ENCODE results near the gene PES1.
A peak's percentile ranks its signal among the peaks of the same experiment; 100 is the strongest.

The PES1 gene

DNA sequence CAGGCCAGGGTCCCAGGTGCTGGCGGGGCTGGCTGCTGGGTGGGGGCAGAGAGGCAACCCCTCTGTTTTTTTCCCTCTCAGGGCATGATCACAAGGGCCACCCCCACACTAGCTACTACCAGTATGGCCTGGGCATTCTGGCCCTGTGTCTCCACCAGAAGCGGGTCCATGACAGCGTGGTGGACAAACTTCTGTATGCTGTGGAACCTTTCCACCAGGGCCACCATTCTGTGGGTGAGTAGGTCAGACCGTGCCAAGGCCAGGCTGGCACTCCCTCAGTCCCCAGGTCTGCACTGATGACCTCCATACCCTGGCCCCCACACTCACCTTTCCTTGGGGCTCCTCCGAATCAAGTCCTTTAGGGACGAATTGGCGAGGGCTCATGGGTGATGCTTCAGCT, 22.6 kb upstream of the PES1 start:
- Histone ChIP-seq H3K27ac (replicated peaks; ENCODE audit: low read length) (no peak overlapping the region), H2BK120ac (ENCODE audit: low read depth, low read length) (no peak overlapping the region), H2BK12ac (ENCODE audit: low read length) (no peak overlapping the region), H3K9me3 (replicated peaks in 1 of 2; ENCODE audit: control insufficient read depth in 2 of 2, insufficient read depth in 1 of 2, low read depth in 1 of 2, low read length in 2 of 2) (no peaks in the 10 kb centered on the region), H4K91ac (ENCODE audit: low read depth, low read length, poor library complexity) (no peak overlapping the region), H2BK5ac (ENCODE audit: low read length) (no peak overlapping the region), H3K9ac (ENCODE audit: low read depth, low read length, poor library complexity) (no peak overlapping the region), H2AK5ac (ENCODE audit: low read depth, low read length) (no peak overlapping the region), H2AFZ (ENCODE audit: low read length) (no peak overlapping the region), H3K4me3 (ENCODE audit: low read length in 2 of 2) (no peak overlapping the region), H3K4ac (ENCODE audit: low read length) (no peak overlapping the region), H3K23ac (ENCODE audit: low read depth, low read length, poor library complexity) (no peak overlapping the region), H4K8ac (ENCODE audit: low read depth, low read length) (no peak overlapping the region), H3K36me3 (replicated peaks in 1 of 2; ENCODE audit: control insufficient read depth in 2 of 2, insufficient read depth in 2 of 2, low read length in 2 of 2) (peaks cover 58 to 94% of the 10 kb centered on the region in 2 donors), H2BK15ac (ENCODE audit: low read length) (no peak overlapping the region), H3K79me1 (ENCODE audit: low read depth, low read length) (no peaks in the 10 kb centered on the region), H3K18ac (ENCODE audit: low read length) (no peak overlapping the region), H3K4me1 (ENCODE audit: control insufficient read depth in 2 of 2, insufficient read depth in 1 of 2, low read depth in 1 of 2, low read length in 2 of 2) (peaks cover 2 to 9% of the 10 kb centered on the region in 2 donors), H3K4me2 (ENCODE audit: insufficient read depth, low read length, poor library complexity, severe bottlenecking) (no peak overlapping the region), H3K14ac (ENCODE audit: low read length) (no peak overlapping the region), H3K27me3 (ENCODE audit: control insufficient read depth in 3 of 3, insufficient read depth in 3 of 3, low read depth in 1 of 3, low read length in 3 of 3) (no peaks in the 10 kb centered on the region)
- WGBS, 2 donors (ENCODE audit: extremely low coverage in 2 of 2, insufficient read length in 2 of 2, insufficient replicate concordance in 1 of 2), result no CpG with 5 or more reads among the region's 7 CpGs
- DNase-seq (ENCODE audit: low spot score), result no peak

DNA sequence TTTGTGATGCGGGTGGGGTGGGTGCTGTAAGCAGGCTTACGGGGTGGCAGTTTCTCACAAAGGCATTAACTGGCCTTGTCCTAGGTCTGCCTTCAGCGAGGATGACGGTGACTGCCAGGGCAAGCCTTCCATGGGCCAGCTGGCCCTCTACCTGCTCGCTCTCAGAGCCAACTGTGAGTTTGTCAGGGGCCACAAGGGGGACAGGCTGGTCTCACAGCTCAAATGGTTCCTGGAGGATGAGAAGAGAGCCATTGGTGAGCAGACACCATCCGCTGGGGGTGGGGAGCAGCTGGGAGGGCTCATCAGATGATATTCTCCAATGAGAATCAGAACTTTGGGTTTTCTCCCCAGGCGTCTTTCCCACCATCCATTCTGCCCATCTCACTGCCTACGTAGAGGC, 21.1 kb upstream of the PES1 start:
- no peaks in the 10 kb centered on the region for H3K9me3 ChIP-seq (replicated peaks in 1 of 2; ENCODE audit: control insufficient read depth in 2 of 2, insufficient read depth in 1 of 2, low read depth in 1 of 2, low read length in 2 of 2)
- no peak overlapping the region for H4K8ac ChIP-seq (ENCODE audit: low read depth, low read length)
- no peak overlapping the region for H3K27ac ChIP-seq (replicated peaks; ENCODE audit: low read length)
- no peak for DNase-seq (ENCODE audit: low spot score)
- H2BK120ac ChIP-seq (ENCODE audit: low read depth, low read length), result no peak overlapping the region
- H3K9ac ChIP-seq (ENCODE audit: low read depth, low read length, poor library complexity), result no peak overlapping the region
- no CpG with 5 or more reads among the region's 8 CpGs for WGBS, 2 donors (ENCODE audit: extremely low coverage in 2 of 2, insufficient read length in 2 of 2, insufficient replicate concordance in 1 of 2)
- H3K18ac ChIP-seq (ENCODE audit: low read length), result peak overlapping the region; percentile 35
- no peaks in the 10 kb centered on the region for H3K27me3 ChIP-seq (ENCODE audit: control insufficient read depth in 3 of 3, insufficient read depth in 3 of 3, low read depth in 1 of 3, low read length in 3 of 3)
- no peak overlapping the region for H4K91ac ChIP-seq (ENCODE audit: low read depth, low read length, poor library complexity)
- no peak overlapping the region for H3K14ac ChIP-seq (ENCODE audit: low read length)
- no peak overlapping the region for H3K4me2 ChIP-seq (ENCODE audit: insufficient read depth, low read length, poor library complexity, severe bottlenecking)
- H2BK12ac ChIP-seq (ENCODE audit: low read length), result no peak overlapping the region
- no peak overlapping the region for H3K23ac ChIP-seq (ENCODE audit: low read depth, low read length, poor library complexity)
- H2BK5ac ChIP-seq (ENCODE audit: low read length), result peak overlapping the region; percentile 42
- no peak overlapping the region for H2AFZ ChIP-seq (ENCODE audit: low read length)
- H3K79me1 ChIP-seq (ENCODE audit: low read depth, low read length), result peaks cover 1% of the 10 kb centered on the region
- no peak overlapping the region for H3K4me3 ChIP-seq (ENCODE audit: low read length in 2 of 2)
- no peak overlapping the region for H3K4ac ChIP-seq (ENCODE audit: low read length)
- H2BK15ac ChIP-seq (ENCODE audit: low read length), result no peak overlapping the region
- H3K36me3 ChIP-seq (replicated peaks in 1 of 2; ENCODE audit: control insufficient read depth in 2 of 2, insufficient read depth in 2 of 2, low read length in 2 of 2), result peaks cover 51 to 80% of the 10 kb centered on the region in 2 donors
- peaks cover 13 to 22% of the 10 kb centered on the region in 2 donors for H3K4me1 ChIP-seq (ENCODE audit: control insufficient read depth in 2 of 2, insufficient read depth in 1 of 2, low read depth in 1 of 2, low read length in 2 of 2)
- H2AK5ac ChIP-seq (ENCODE audit: low read depth, low read length), result no peak overlapping the region

DNA sequence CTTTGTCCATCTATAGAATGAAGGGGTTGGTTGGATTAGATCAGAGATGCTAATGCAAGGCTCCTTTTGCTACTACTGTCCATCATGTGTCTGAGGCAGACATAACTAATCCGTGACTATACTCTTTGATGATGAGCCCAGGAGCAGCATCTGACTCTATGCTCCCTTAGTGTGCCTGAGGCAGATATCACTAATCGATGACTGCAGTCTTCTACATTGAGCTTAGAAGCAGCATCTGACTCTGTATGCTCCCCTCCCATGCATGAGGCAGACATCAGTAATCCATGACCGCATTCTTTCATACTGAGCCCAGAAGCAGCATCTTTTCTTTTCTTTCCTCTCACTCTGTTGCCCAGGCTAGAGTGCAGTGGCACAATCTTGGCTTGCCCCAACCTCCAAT, 19.5 kb upstream of the PES1 start:
- no peak overlapping the region for H2AFZ ChIP-seq (ENCODE audit: low read length)
- H3K4ac ChIP-seq (ENCODE audit: low read length), result no peak overlapping the region
- H2BK5ac ChIP-seq (ENCODE audit: low read length), result no peak overlapping the region
- H3K27ac ChIP-seq (replicated peaks; ENCODE audit: low read length), result no peak overlapping the region
- no peak for DNase-seq (ENCODE audit: low spot score)
- H2BK12ac ChIP-seq (ENCODE audit: low read length), result no peak overlapping the region
- H3K14ac ChIP-seq (ENCODE audit: low read length), result no peak overlapping the region
- H3K4me2 ChIP-seq (ENCODE audit: insufficient read depth, low read length, poor library complexity, severe bottlenecking), result no peak overlapping the region
- no peak overlapping the region for H3K23ac ChIP-seq (ENCODE audit: low read depth, low read length, poor library complexity)
- H3K36me3 ChIP-seq (replicated peaks in 1 of 2; ENCODE audit: control insufficient read depth in 2 of 2, insufficient read depth in 2 of 2, low read length in 2 of 2), result peaks cover 40 to 64% of the 10 kb centered on the region in 2 donors
- H3K27me3 ChIP-seq (ENCODE audit: control insufficient read depth in 3 of 3, insufficient read depth in 3 of 3, low read depth in 1 of 3, low read length in 3 of 3), result no peaks in the 10 kb centered on the region
- H3K18ac ChIP-seq (ENCODE audit: low read length), result no peak overlapping the region
- WGBS, 2 donors (ENCODE audit: extremely low coverage in 2 of 2, insufficient read length in 2 of 2, insufficient replicate concordance in 1 of 2), result no CpG with 5 or more reads among the region's 3 CpGs
- H3K4me1 ChIP-seq (ENCODE audit: control insufficient read depth in 2 of 2, insufficient read depth in 1 of 2, low read depth in 1 of 2, low read length in 2 of 2), result peaks cover 18 to 26% of the 10 kb centered on the region in 2 donors
- no peak overlapping the region for H2BK120ac ChIP-seq (ENCODE audit: low read depth, low read length)
- H4K91ac ChIP-seq (ENCODE audit: low read depth, low read length, poor library complexity), result no peak overlapping the region
- H3K9ac ChIP-seq (ENCODE audit: low read depth, low read length, poor library complexity), result no peak overlapping the region
- H3K9me3 ChIP-seq (replicated peaks in 1 of 2; ENCODE audit: control insufficient read depth in 2 of 2, insufficient read depth in 1 of 2, low read depth in 1 of 2, low read length in 2 of 2), result no peaks in the 10 kb centered on the region
- H2BK15ac ChIP-seq (ENCODE audit: low read length), result no peak overlapping the region
- no peak overlapping the region for H4K8ac ChIP-seq (ENCODE audit: low read depth, low read length)
- peaks cover 1% of the 10 kb centered on the region for H3K79me1 ChIP-seq (ENCODE audit: low read depth, low read length)
- no peak overlapping the region for H3K4me3 ChIP-seq (ENCODE audit: low read length in 2 of 2)
- H2AK5ac ChIP-seq (ENCODE audit: low read depth, low read length), result no peak overlapping the region

- Histone ChIP-seq H3K36me3 (replicated peaks in 1 of 2; ENCODE audit: control insufficient read depth in 2 of 2, insufficient read depth in 2 of 2, low read length in 2 of 2) (peaks cover 33 to 55% of the 10 kb centered on the region in 2 donors), H3K9ac (ENCODE audit: low read depth, low read length, poor library complexity) (no peak overlapping the region), H3K27ac (replicated peaks; ENCODE audit: low read length) (no peak overlapping the region), H3K9me3 (replicated peaks in 1 of 2; ENCODE audit: control insufficient read depth in 2 of 2, insufficient read depth in 1 of 2, low read depth in 1 of 2, low read length in 2 of 2) (no peaks in the 10 kb centered on the region), H3K14ac (ENCODE audit: low read length) (no peak overlapping the region), H3K4ac (ENCODE audit: low read length) (no peak overlapping the region), H3K18ac (ENCODE audit: low read length) (no peak overlapping the region), H3K4me1 (ENCODE audit: control insufficient read depth in 2 of 2, insufficient read depth in 1 of 2, low read depth in 1 of 2, low read length in 2 of 2) (peaks cover 18 to 29% of the 10 kb centered on the region in 2 donors), H4K91ac (ENCODE audit: low read depth, low read length, poor library complexity) (no peak overlapping the region), H2BK5ac (ENCODE audit: low read length) (no peak overlapping the region), H3K23ac (ENCODE audit: low read depth, low read length, poor library complexity) (no peak overlapping the region), H4K8ac (ENCODE audit: low read depth, low read length) (no peak overlapping the region), H2AK5ac (ENCODE audit: low read depth, low read length) (peak overlapping the region; percentile 59), H2BK15ac (ENCODE audit: low read length) (no peak overlapping the region), H3K27me3 (ENCODE audit: control insufficient read depth in 3 of 3, insufficient read depth in 3 of 3, low read depth in 1 of 3, low read length in 3 of 3) (no peaks in the 10 kb centered on the region), H2BK12ac (ENCODE audit: low read length) (peak overlapping the region; percentile 46), H3K79me1 (ENCODE audit: low read depth, low read length) (peaks cover 1% of the 10 kb centered on the region), H3K4me2 (ENCODE audit: insufficient read depth, low read length, poor library complexity, severe bottlenecking) (no peak overlapping the region), H2AFZ (ENCODE audit: low read length) (no peak overlapping the region), H3K4me3 (ENCODE audit: low read length in 2 of 2) (no peak overlapping the region), H2BK120ac (ENCODE audit: low read depth, low read length) (no peak overlapping the region)
- no peak for DNase-seq (ENCODE audit: low spot score)
- WGBS, 2 donors (ENCODE audit: extremely low coverage in 2 of 2, insufficient read length in 2 of 2, insufficient replicate concordance in 1 of 2), result no CpG with 5 or more reads among the region's 7 CpGs
These were observed 18.6 kb upstream of the PES1 start for GRCh38 chr22:30610299-30610698.
